Epidermal melanocyte (primary cell): Measurements from ENCODE around the gene PIF1.
"Not testable (repeated sequence)": the region's sequence is repeated elsewhere in the genome, so short reads cannot be mapped to it uniquely, and the experiment has no call there.

Source experiments
- DNase-seq: peaks from one replicate; pipeline ENCODE4 v3.0.0; 2011; ENCODE audit warnings: low spot score; ENCODE audit not compliant: insufficient read length

Gene PIF1

DNA sequence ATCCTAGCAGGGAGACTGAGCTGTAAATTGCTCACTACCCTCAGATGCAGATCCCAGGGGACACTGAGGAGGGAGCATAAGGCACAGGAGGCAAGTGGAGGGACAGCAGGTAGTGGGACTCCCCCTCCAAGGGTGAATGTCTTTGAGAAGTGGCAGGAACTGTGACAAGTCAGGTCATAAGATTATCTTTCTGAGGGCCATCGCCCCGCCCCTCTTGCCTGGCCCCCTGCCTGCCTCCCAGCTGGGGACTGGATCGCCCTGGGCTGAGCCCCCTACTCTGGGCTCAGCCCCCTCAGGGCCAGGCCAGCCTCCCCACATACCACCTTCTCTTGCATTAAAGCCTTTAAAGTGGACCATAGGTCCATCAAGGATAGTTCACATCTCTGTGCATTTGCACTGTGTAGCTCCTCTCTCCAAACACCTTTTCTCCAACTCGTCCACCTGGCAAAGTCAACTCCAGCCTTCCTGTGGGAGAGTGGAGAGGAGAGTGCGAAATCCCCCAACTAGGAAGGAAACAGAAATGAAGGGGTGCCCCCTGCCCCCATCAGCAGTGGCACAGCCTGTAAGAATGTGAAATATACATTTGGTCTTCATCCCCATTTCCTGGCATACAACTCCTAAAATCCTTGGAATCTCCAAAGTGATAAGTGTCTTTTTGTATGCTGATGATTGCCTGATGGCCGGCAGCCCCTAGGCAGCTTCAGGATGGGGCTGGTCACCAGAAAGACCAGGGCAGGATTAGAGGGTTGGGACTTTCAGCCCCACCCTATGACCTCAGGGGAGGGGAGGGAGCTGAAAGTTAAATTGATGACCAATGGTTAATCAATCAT, 14.7 kb downstream of the PIF1 start:
- no peak for DNase-seq

DNA sequence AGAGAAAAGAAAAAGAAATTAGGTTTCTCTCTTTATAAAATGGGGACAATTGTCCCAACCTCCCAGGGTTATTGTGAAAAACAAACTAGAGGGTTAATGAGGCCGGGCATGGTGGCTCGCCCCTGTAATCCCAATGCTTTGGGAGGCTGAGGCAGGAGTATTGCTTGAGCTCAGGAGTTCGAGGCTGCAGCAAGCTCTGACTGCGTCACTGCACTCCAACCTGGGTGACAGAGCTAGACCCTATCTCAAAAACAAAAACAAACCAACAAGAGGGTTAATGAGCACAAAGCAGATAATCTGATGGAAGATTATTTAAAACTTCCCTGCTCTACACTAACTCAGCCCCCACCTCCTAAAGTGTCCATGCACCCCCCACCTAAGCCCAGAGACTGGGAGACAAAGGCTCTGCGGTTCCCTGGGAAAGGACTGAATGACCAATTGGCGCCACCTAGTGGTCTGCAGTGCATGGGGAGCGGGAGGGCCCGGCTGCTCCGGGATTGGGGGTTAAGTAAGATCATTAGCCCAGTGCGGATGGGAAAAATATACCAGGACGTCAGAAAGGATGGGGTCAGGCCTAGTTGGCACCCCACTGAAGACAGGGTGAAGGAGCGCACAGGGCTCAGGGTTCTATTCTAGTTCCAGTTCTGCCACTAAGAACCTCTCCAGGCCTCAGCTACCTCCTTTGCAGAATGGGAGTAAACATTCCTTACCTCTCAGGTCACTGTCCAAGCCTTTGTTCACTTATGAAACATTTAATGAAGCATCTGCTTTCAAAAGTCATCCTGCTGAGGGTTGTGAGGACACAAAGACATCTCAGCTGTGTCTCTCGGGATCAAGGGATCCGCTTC, 15.6 kb downstream of the PIF1 start:
- DNase-seq: peak; percentile 88

- DNase-seq: no peak
These were observed 16.5 kb downstream of the PIF1 start for GRCh38 chr15:64808785-64809453.

GRCh38 chr15:64807751-64808222, 17.7 kb downstream of the PIF1 start:
- DNase-seq: peak; percentile 3

- DNase-seq: peak; percentile 12
These were observed 18.2 kb downstream of the PIF1 start for GRCh38 chr15:64807051-64807749.

- DNase-seq: peak; percentile 15
These were observed 18.9 kb downstream of the PIF1 start for GRCh38 chr15:64806509-64806908.

DNA sequence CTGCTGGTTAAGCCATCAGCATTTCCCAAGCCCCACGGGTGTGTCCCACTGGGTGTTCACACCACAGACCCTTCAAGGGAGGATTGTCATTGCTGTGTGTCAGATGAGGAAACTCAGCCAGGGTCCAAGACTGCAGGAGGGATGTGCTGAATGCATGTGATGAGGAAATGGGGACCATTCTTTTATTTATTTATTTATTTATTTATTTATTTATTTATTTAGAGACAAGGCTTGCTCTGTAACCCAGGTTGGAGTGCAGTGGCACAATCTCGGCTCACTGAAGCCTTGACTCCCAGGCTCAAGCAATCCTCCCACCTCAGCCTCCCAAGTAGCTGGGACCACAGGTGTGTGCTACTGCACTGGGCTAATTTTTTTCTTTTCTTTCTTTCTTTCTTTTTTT, 20.8 kb downstream of the PIF1 start:
- no peak for DNase-seq

- no peak for DNase-seq
These were observed 21.9 kb downstream of the PIF1 start for GRCh38 chr15:64803526-64803925.

DNA sequence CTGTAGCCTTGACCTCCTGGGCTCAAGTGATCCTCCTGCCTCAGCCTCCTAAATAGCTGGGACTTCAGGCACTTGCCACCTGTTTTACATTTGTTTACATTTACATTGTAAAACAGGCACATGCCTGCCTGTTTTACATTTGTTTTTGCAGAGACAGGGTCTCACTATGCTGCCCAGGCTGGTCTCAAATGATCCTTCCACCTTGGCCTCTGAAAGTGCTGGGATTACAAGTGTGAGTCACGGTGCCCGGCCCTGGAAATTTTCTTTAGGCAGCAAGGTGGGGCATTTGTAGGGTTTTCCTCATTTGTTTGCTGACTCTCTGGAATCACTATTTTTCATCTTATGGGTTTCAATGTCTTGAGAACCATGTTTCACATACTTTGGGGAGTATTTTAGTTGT, 25.0 kb downstream of the PIF1 start:
- no peak for DNase-seq

DNA sequence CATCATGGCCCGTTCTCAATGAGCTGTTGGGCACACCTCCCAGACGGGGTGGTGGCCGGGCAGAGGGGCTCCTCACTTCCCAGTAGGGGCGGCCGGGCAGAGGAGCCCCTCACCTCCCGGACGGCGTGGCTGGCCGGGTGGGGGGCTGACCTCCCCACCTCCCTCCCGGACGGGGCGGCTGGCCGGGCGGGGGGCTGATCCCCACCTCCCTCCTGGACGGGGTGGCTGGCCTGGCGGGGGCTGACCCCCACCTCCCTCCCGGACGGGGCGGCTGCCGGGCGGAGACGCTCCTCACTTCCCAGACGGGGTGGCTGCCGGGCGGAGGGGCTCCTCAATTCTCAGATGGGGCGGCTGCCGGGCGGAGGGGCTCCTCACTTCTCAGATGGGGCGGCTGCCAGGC, 26.5 kb downstream of the PIF1 start:
- not testable (repeated sequence) for DNase-seq

DNA sequence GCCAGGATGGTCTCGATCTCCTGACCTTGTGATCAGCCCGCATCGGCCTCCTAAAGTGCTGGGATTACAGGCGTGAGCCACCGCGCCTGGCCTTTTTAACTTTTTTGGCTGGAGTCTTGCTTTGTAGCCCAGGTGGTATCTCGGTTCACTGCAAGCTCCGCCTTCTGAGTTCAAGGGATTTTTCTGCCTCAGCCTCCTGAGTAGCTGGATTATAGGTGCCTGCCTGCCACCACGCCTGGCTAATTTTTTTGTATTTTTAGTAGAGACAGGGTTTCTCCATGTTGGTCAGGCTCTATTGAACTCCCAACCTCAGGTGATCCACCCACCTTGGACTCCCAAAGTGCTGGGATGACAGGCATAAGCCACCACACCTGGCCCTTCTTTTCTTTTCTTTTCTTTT, 29.5 kb downstream of the PIF1 start:
- not testable (repeated sequence) for DNase-seq

GRCh38 chr15:64795299-64795698, 30.1 kb downstream of the PIF1 start:
- DNase-seq: not testable (repeated sequence)

DNA sequence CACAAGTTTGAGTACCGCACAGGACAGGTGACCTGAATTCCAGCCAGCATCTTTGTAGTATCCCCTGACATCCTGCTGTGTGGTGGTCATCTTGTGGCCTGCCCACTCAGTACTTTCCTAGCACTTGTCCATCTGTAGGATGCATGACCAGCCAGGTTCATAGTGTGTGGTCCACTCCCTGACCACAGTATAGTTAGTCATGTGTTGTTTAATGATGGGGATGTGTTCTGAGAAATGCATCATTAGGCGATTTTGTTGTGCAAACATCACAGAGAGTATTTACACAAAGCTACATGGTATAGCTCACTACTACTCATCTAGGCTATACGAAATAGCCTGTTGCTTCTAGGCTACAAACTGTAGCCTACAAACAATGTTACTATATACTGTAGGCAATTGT, 33.2 kb downstream of the PIF1 start:
- DNase-seq: no peak

GRCh38 chr15:64791401-64791800, 34.0 kb downstream of the PIF1 start:
- no peak for DNase-seq

GRCh38 chr15:64783796-64784195, 41.7 kb downstream of the PIF1 start:
- DNase-seq: no peak

GRCh38 chr15:64782751-64783150, 42.7 kb downstream of the PIF1 start:
- peak; percentile 4 for DNase-seq

GRCh38 chr15:64781299-64781698, 44.1 kb downstream of the PIF1 start:
- no peak for DNase-seq

DNA sequence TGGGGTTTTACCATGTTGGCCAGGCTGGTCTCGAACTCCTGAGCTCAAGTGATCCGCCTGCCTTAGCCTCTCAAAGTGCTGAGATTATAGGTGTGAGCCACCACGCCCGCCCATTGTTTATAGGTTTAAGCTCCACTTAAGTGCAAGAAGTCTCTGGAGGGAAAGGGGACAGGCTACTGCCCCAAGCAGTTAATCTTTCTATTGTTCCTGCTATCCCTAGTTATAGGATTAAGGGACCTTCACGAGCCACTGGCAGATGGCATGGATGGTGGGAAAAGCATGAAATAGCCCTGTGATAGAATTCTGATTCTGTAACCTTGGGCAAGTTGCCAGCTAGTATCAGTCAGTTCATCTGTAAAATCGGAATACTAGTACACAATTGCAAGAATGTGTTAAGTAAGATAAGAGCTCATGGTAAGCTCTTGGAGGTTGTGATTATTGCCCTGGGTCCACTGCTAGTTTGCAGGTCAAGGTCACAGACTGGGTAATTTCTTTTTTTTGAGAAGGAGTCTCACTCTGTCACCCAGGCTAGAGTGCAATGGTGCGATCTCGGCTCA, 44.8 kb downstream of the PIF1 start:
- no peak for DNase-seq

- DNase-seq: no peak
These were observed 45.8 kb downstream of the PIF1 start for GRCh38 chr15:64779630-64780029.

DNA sequence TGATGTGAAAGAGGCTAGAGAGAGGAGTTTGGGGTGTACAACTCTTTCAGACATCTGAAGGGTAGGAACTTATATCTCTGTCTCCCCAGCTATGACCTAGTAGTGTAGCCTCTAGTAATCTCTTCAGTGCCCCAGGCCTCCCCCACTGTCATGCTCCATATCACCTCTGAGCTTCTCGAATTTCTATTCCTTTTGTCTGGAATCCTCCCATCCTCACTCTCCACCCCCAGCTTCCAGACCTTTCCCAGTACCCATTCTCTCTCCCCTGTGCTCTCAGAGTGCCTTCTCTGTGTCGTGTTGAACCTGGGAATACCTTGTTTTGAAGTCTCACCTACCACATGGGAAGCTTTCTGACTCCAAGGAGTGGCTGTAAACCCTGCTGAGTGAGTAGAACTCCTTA, 46.4 kb downstream of the PIF1 start:
- DNase-seq: no peak

- DNase-seq: no peak
These were observed 49.1 kb downstream of the PIF1 start for GRCh38 chr15:64776402-64776786.
